Fibroblast of skin of right quadriceps (primary cell): ENCODE measurements around the gene DENND2C.
A peak's percentile ranks its signal among the peaks of the same experiment; 100 is the strongest.

Experiments used
- DNase-seq: peaks from one replicate; pipeline ENCODE4 v3.0.0-alpha.2; 2013

Gene DENND2C

GRCh38 chr1:114669562-114670082 is at the start of gene DENND2C:
TSS of gene DENND2C (minus strand) at chr1:114670049. CDS start at chr1:114625984, 44,065 bp downstream.
- DNase-seq = no peak

GRCh38 chr1:114719424-114719787 is 49.6 kb upstream of the DENND2C start:
- DNase-seq = peak; percentile 8

GRCh38 chr1:114718661-114719423 is 49.0 kb upstream of the DENND2C start:
- peak; percentile 67 for DNase-seq

- peak; percentile 92 for DNase-seq
Observed at GRCh38 chr1:114716304-114717170, 46.7 kb upstream of the DENND2C start, which contains the start of gene NRAS. TSS of gene NRAS (minus strand) at chr1:114716771. CDS start at chr1:114716160, 611 bp downstream.

- no peak for DNase-seq
Observed at GRCh38 chr1:114715952-114716303, 46.1 kb upstream of the DENND2C start.

- no peak for DNase-seq
Observed at GRCh38 chr1:114712977-114713376, 43.1 kb upstream of the DENND2C start.

- DNase-seq = no peak
Observed at GRCh38 chr1:114710360-114710759, 40.5 kb upstream of the DENND2C start.

GRCh38 chr1:114707604-114708003 is 37.8 kb upstream of the DENND2C start:
- no peak for DNase-seq

- no peak for DNase-seq
Observed at GRCh38 chr1:114703242-114703641, 33.4 kb upstream of the DENND2C start.

- no peak for DNase-seq
Observed at GRCh38 chr1:114702737-114703136, 32.9 kb upstream of the DENND2C start.

GRCh38 chr1:114701931-114702330 is 32.1 kb upstream of the DENND2C start:
- DNase-seq = no peak

GRCh38 chr1:114700036-114700600 is 30.3 kb upstream of the DENND2C start:
- DNase-seq = peak; percentile 46

- DNase-seq = no peak
Observed at GRCh38 chr1:114696810-114697209, 27.0 kb upstream of the DENND2C start.

- peak; percentile 72 for DNase-seq
Observed at GRCh38 chr1:114695430-114696058, 25.7 kb upstream of the DENND2C start, which contains the start of gene AMPD1. TSS of gene AMPD1 (minus strand) at chr1:114695546. CDS start at chr1:114695471, 75 bp downstream.

- DNase-seq = no peak
Observed at GRCh38 chr1:114694540-114695310, 24.9 kb upstream of the DENND2C start.

- DNase-seq = no peak
Observed at GRCh38 chr1:114692947-114693346, 23.1 kb upstream of the DENND2C start.

GRCh38 chr1:114691061-114691460 is 21.2 kb upstream of the DENND2C start:
- no peak for DNase-seq

GRCh38 chr1:114690148-114690547 is 20.3 kb upstream of the DENND2C start:
- no peak for DNase-seq

- no peak for DNase-seq
Observed at GRCh38 chr1:114688526-114688925, 18.7 kb upstream of the DENND2C start.

- DNase-seq = no peak
Observed at GRCh38 chr1:114685851-114686250, 16.0 kb upstream of the DENND2C start.

GRCh38 chr1:114677691-114678090 is 7.8 kb upstream of the DENND2C start:
- DNase-seq = no peak

- DNase-seq = no peak
Observed at GRCh38 chr1:114676115-114676514, 6.3 kb upstream of the DENND2C start.
